Body of pancreas (tissue), 4 donors: Measurements from ENCODE around the gene ATP11A.

ENCODE experiments used
- CTCF ChIP-seq, 7 experiments: fragments of 450-650 bp in 4 of 7; fragments of 200-600 bp in 3 of 7; sonication (generic) in 3 of 7; IDR thresholded peaks; one replicate each; pipeline ENCODE4 v1.5.1; 2016 to 2019; ENCODE audit warnings: antibody characterized with exemption in 7 of 7
- POLR2A ChIP-seq, 3 donors: fragments of 450-650 bp; IDR thresholded peaks; one replicate each; pipeline ENCODE4 v1.6.1; 2016; ENCODE audit warnings: antibody characterized with exemption in 3 of 3, mild to moderate bottlenecking in 2 of 3

GRCh38 chr13:112875627-112876026, 185.8 kb downstream of the ATP11A start:
- TF ChIP-seq CTCF (IDR thresholded peaks at IDR 0.05) (no peak), POLR2A (IDR thresholded peaks at IDR 0.05) (no peak)
